Panc1 (cell line): ENCODE measurements around the gene DCUN1D2. TPM values are rescaled to one million over a fixed set of nuclear protein-coding genes. Genes with fewer than 3 reads are reported as not detected.

Experiments
- ATAC-seq: fragments of 200-7000 bp; cut with Tn5 transposase; 2 replicates; pipeline ENCODE4 v1.9.1; 2020; ENCODE audit warnings: mild to moderate bottlenecking, moderate library complexity
- BruUV-seq: library from RNA; stranded (reverse); fragments of 400-500 nt; replicated peaks from 2 replicates; lab custom pipeline; 2021; lab: Mats Ljungman, UMichigan
- CTCF ChIA-PET: fragments of 300-600 bp; sonication (Branson Sonifier 250); formaldehyde crosslinking; loops from one replicate; lab custom pipeline; 2022; ENCODE audit warnings: antibody characterized with exemption; lab: Charles Lee
- POLR2A ChIA-PET: fragments of 300-600 bp; sonication (Branson Sonifier 250); formaldehyde crosslinking; loops from one replicate; lab custom pipeline; 2022; ENCODE audit warnings: antibody characterized with exemption; lab: Charles Lee
- DNase-seq: peaks from one replicate; pipeline ENCODE4 v3.0.0-alpha.2; 2010; ENCODE audit warnings: low read depth, low spot score
- H3K27ac ChIP-seq: 2 replicates; pipeline ENCODE4 v1.5.1; 2011; ENCODE audit warnings: mild to moderate bottlenecking, low read length, inconsistent platforms
- H3K27me3 ChIP-seq: fragments of 200-500 bp; sonication (Bioruptor generic); 2 replicates; pipeline ENCODE4 v1.6.0; 2014; ENCODE audit warnings: low read length, inconsistent platforms; ENCODE audit not compliant: control insufficient read depth, insufficient read depth
- H3K36me3 ChIP-seq: fragments of 200-500 bp; sonication (Bioruptor generic); 2 replicates; pipeline ENCODE4 v1.5.1; 2014; ENCODE audit warnings: inconsistent platforms, mild to moderate bottlenecking, low read length, moderate library complexity; ENCODE audit not compliant: control insufficient read depth, insufficient read depth
- H3K4me1 ChIP-seq: 2 replicates; pipeline ENCODE4 v1.5.1; 2011; ENCODE audit warnings: inconsistent platforms, mild to moderate bottlenecking, low read length, moderate library complexity; ENCODE audit not compliant: control insufficient read depth, insufficient read depth
- H3K4me3 ChIP-seq, 2 experiments: 2 replicates each; pipeline ENCODE4 v1.5.1; 2011 to 2012; ENCODE audit warnings: low read depth in 2 of 2, low read length in 2 of 2, mild to moderate bottlenecking in 2 of 2, inconsistent platforms in 1 of 2, moderate library complexity in 1 of 2
- H3K9me3 ChIP-seq: fragments of 200-500 bp; sonication (Bioruptor generic); 2 replicates; pipeline ENCODE4 v1.5.1; 2014; ENCODE audit warnings: low read depth, mild to moderate bottlenecking, inconsistent platforms, low read length, moderate library complexity; ENCODE audit not compliant: control insufficient read depth, insufficient read depth
- CTCF ChIP-seq: fragments of 450-650 bp; IDR thresholded peaks from 2 replicates; pipeline ENCODE4 v1.5.1; 2017; ENCODE audit warnings: mild to moderate bottlenecking
- POLR2AphosphoS5 ChIP-seq: IDR thresholded peaks from 2 replicates; pipeline ENCODE4 v1.6.1; 2012; ENCODE audit warnings: mild to moderate bottlenecking, low read depth, low read length, moderate library complexity
- REST ChIP-seq, 2 experiments: IDR thresholded peaks; 2 replicates each; pipeline ENCODE4 v1.6.1; 2011 to 2012; ENCODE audit warnings: low read depth in 2 of 2, control low read depth in 1 of 2, low read length in 1 of 2, mild to moderate bottlenecking in 1 of 2, moderate library complexity in 1 of 2; ENCODE audit not compliant: insufficient read depth in 1 of 2
- SIN3A ChIP-seq: IDR thresholded peaks from 2 replicates; pipeline ENCODE4 v1.6.1; 2012; ENCODE audit warnings: low read depth, mild to moderate bottlenecking, low read length, moderate library complexity, borderline replicate concordance; ENCODE audit not compliant: insufficient read depth
- TCF7L2 ChIP-seq: IDR thresholded peaks from 2 replicates; pipeline ENCODE4 v1.6.1; 2011; ENCODE audit warnings: mild to moderate bottlenecking, low read depth, low read length, inconsistent platforms
- in situ Hi-C: cut with HindIII; loops from 2 replicates; pipeline ENCODE4 v1.10.0; 2016; ENCODE audit warnings: low sequenced_read_pairs, low pct_unique_long_range_greater_than_20kb
- intact Hi-C: fragments of 100-400 bp; cut with micrococcal nuclease; formaldehyde crosslinking; loops from one replicate; pipeline ENCODE4 v1.10.0; 2022; ENCODE audit not compliant: unreplicated experiment
- total RNA-seq: library from RNA; stranded (reverse); gene quantifications from one replicate; pipeline ENCODE4 v1.2.1, GENCODE V29; 2021; ENCODE audit not compliant: unreplicated experiment

The DCUN1D2 gene
- total RNA-seq, 1 experiment from 2014 or later = 22.8 TPM

GRCh38 chr13:113536461-113537110, 46.1 kb upstream of the DCUN1D2 start:
- POLR2A ChIA-PET = no interaction called here
- DNase-seq (no peak), ATAC-seq (no peak)
- H3K4me3 ChIP-seq = no peak overlapping the region
- no peaks in the 10 kb centered on the region for H3K4me1 ChIP-seq
- H3K9me3 ChIP-seq = no peaks in the 10 kb centered on the region
- no peaks in the 10 kb centered on the region for H3K27me3 ChIP-seq
- no peak overlapping the region for H3K27ac ChIP-seq
- CTCF ChIA-PET = no interaction called here
- no TSS peak for BruUV-seq
- intact Hi-C loops = no loop called here
- in situ Hi-C loops = no loop called here
- H3K36me3 ChIP-seq = no peaks in the 10 kb centered on the region
- TF ChIP-seq REST (IDR thresholded peaks at IDR 0.05; ENCODE audit: insufficient read depth in 1 of 2, low read depth in 2 of 2, low read length in 1 of 2) (no peak), TCF7L2 (no peak), SIN3A (no peak), CTCF (no peak), POLR2AphosphoS5 (no peak)

GRCh38 chr13:113535381-113535781, 44.9 kb upstream of the DCUN1D2 start:
- TF ChIP-seq REST (IDR thresholded peaks at IDR 0.05; ENCODE audit: insufficient read depth in 1 of 2, low read depth in 2 of 2, low read length in 1 of 2) = no peak
- no peak for TF ChIP-seq SIN3A
- TF ChIP-seq POLR2AphosphoS5 = no peak
- no peak for TF ChIP-seq CTCF
- no peak for TF ChIP-seq TCF7L2
- no peaks in the 10 kb centered on the region for H3K36me3 ChIP-seq
- intact Hi-C loops = no loop called here
- no peak overlapping the region for H3K4me3 ChIP-seq
- no peaks in the 10 kb centered on the region for H3K27me3 ChIP-seq
- no TSS peak for BruUV-seq
- no peak overlapping the region for H3K27ac ChIP-seq
- H3K9me3 ChIP-seq = no peaks in the 10 kb centered on the region
- ATAC-seq = no peak
- no peak for DNase-seq
- POLR2A ChIA-PET = no interaction called here
- H3K4me1 ChIP-seq = no peaks in the 10 kb centered on the region
- CTCF ChIA-PET = no interaction called here
- in situ Hi-C loops = no loop called here
